Hepatocyte (in vitro differentiated cells): Measurements from ENCODE around the gene CCDC81.

Source experiments
- EZH2 ChIP-seq: fragments of 200-600 bp; sonication (generic); IDR thresholded peaks from 2 replicates; pipeline ENCODE4 v1.6.1; 2016; ENCODE audit warnings: antibody characterized with exemption, mild to moderate bottlenecking, borderline replicate concordance
- EZH2phosphoT487 ChIP-seq: fragments of 200-600 bp; sonication (generic); IDR thresholded peaks from one replicate; pipeline ENCODE4 v1.6.1; 2018; ENCODE audit warnings: antibody characterized with exemption, mild to moderate bottlenecking, low read depth, moderate library complexity; ENCODE audit not compliant: unreplicated experiment, severe bottlenecking
- TF ChIP-seq, protein P1 (sequence below): fragments of 200-600 bp; sonication (generic); IDR thresholded peaks from 2 replicates; pipeline ENCODE4 v1.5.1; 2016; ENCODE audit warnings: antibody characterized with exemption, mild to moderate bottlenecking; ENCODE audit not compliant: poor library complexity

DNA sequence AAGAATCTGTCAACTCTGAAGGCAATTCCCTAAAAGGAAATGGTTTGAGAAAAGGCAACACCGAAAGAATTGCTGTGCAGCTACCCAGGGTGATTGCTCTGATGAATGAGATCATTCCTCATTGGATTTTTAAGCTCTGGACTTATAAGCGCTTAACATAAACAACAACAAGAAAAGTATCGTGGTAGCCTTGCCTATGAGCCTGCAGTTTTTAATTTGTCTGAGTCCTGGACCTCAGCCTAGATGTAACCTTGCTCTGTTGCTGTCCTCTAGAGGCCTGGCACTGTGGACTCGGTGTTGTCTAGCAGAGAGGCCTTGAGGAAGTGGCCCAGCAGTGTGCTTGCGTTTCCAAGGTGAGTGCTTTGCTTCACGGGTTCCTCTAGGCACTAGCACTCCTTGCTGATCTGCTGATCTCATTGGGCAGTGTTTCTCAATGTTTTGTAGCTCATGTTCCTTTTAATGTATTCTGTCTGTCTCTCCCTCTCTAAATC is 20.4 kb downstream of the CCDC81 start:
- TF ChIP-seq, protein P1, sequence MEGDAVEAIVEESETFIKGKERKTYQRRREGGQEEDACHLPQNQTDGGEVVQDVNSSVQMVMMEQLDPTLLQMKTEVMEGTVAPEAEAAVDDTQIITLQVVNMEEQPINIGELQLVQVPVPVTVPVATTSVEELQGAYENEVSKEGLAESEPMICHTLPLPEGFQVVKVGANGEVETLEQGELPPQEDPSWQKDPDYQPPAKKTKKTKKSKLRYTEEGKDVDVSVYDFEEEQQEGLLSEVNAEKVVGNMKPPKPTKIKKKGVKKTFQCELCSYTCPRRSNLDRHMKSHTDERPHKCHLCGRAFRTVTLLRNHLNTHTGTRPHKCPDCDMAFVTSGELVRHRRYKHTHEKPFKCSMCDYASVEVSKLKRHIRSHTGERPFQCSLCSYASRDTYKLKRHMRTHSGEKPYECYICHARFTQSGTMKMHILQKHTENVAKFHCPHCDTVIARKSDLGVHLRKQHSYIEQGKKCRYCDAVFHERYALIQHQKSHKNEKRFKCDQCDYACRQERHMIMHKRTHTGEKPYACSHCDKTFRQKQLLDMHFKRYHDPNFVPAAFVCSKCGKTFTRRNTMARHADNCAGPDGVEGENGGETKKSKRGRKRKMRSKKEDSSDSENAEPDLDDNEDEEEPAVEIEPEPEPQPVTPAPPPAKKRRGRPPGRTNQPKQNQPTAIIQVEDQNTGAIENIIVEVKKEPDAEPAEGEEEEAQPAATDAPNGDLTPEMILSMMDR = no peak
- no peak for TF ChIP-seq EZH2
- TF ChIP-seq EZH2phosphoT487 = no peak
